ENCODE data around the gene WWP2.

DNA sequence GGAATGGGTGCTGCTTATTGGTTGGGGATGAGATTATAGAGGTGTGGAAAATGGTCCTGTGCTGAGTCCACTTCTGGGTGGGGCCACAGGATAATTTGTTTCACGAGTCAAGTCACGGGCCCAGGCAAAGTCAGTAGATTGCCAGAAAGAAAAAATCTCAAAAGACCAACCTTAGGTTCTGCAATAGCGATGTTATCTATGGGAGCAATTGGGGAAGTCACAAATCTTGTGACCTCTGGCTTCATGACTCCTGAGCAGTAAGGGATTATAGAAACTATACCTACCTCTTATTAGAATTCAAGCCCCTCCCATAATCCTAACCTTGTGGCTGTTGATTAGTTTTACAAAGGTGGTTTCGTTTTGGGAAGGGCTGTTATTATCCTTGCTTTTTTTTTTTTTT lies 31.4 kb downstream of the WWP2 start:
- TF ChIP-seq, protein P1, sequence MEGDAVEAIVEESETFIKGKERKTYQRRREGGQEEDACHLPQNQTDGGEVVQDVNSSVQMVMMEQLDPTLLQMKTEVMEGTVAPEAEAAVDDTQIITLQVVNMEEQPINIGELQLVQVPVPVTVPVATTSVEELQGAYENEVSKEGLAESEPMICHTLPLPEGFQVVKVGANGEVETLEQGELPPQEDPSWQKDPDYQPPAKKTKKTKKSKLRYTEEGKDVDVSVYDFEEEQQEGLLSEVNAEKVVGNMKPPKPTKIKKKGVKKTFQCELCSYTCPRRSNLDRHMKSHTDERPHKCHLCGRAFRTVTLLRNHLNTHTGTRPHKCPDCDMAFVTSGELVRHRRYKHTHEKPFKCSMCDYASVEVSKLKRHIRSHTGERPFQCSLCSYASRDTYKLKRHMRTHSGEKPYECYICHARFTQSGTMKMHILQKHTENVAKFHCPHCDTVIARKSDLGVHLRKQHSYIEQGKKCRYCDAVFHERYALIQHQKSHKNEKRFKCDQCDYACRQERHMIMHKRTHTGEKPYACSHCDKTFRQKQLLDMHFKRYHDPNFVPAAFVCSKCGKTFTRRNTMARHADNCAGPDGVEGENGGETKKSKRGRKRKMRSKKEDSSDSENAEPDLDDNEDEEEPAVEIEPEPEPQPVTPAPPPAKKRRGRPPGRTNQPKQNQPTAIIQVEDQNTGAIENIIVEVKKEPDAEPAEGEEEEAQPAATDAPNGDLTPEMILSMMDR (IDR thresholded peaks at IDR 0.05): no peak
- no peak for TF ChIP-seq POLR2A (IDR thresholded peaks at IDR 0.05)

All from ovary (tissue), 3 donors.